Loucy (cell line): ENCODE results near the gene FRMD1.

ENCODE experiments used
- CTCF ChIP-seq: fragments of 200-600 bp; sonication (generic); conservative IDR thresholded peaks from 2 replicates; pipeline ENCODE4 v1.5.1; 2014; ENCODE audit warnings: mild to moderate bottlenecking, antibody characterized with exemption, low read length
- EZH2phosphoT487 ChIP-seq: fragments of 200-600 bp; IDR thresholded peaks from 2 replicates; pipeline ENCODE4 v1.6.1; 2018; ENCODE audit warnings: antibody characterized with exemption, mild to moderate bottlenecking, moderate library complexity, borderline replicate concordance

GRCh38 chr6:168072261-168072660, 6.8 kb downstream of the FRMD1 start:
- no peak for TF ChIP-seq CTCF
- no peak for TF ChIP-seq EZH2phosphoT487
